Measurements from ENCODE around the gene CHD9.

GRCh38 chr16:53290520-53290919 is 235.7 kb downstream of the CHD9 start:
- TF ChIP-seq CTCF (IDR thresholded peaks at IDR 0.05; ENCODE audit: low read depth, low read length): no peak
- no peak for TF ChIP-seq MAX (IDR thresholded peaks at IDR 0.05; ENCODE audit: low read depth, low read length)
- no peak for TF ChIP-seq POLR2A (IDR thresholded peaks at IDR 0.05; ENCODE audit: extremely low read depth, insufficient read length)
